ENCODE measurements around the gene RFTN1.

RFTN1 gene

DNA sequence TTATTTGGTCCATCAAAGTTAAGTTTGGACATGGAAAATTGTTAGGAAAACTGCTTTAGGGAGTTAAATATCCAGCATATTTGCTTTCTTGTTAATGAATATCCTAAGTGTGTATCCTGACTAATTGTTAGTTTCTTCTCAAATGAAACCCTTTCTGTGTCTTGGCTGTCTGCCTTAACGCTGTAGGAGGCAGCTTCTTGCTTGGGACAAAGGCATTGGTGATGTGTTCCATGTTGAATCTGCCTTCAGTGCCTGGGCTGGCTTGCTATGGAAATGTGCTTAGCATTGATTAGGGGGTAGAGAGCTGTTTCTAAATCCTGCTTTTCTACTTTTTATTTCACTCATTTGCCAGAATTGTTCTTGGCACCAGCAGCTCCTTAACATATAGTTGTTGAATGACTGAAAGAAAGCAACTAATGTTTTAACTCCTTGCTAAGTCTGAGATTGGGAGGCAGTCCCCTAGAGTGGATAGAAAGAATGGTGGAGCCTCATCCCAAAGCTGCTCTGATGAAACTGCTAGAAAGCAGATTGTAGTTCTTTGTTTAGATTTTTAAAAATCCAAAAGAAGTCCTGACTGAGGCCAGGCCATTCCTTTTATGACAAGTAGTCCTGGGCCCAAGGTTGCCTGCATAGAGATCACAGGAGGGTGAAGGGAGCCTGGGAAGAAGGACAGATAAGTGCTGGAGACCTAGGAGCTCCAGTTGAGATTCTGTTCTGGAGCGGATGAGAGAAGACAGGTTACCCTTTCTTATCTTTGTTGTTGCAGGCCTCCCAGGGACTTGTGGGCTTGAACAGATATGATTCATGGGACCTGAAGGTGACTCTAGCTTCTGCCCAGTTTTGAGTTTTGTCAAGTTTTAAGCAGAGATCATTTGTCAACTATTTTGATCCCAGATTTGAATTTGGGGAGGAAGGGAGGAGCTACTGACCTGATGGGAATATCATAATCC lies 209.2 kb downstream of the RFTN1 start:
- H3K4me3 ChIP-seq (ENCODE audit: low read length): no peak overlapping the region
- no peak for TF ChIP-seq ZNF274 (IDR thresholded peaks at IDR 0.05; ENCODE audit: low read depth, low read length)

DNA sequence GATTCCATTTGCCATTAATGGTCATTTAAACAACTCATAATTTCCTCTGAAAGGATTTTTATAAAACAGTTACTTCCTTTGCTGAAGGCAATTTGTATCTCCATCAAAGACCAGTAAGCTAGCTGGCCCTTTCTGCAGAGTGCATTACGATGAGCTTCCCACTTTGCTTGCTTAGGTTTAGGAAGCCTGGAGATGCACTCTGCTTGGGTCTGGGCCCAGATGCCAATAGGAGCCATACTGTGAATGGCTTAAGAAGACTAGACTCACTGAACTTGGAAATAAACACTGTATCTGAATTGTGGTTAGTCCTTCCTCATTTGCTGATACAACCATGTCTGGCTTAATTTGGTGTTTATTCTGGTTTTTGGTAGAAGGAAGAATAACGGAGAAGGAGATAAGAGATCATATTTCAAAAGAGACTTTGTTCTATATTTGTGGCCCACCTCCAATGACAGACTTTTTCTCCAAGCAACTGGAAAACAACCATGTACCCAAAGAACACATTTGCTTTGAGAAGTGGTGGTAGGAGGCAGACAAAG lies 210.4 kb downstream of the RFTN1 start:
- no peak overlapping the region for H3K4me3 ChIP-seq (ENCODE audit: low read length)
- TF ChIP-seq ZNF274 (IDR thresholded peaks at IDR 0.05; ENCODE audit: low read depth, low read length): no peak

DNA sequence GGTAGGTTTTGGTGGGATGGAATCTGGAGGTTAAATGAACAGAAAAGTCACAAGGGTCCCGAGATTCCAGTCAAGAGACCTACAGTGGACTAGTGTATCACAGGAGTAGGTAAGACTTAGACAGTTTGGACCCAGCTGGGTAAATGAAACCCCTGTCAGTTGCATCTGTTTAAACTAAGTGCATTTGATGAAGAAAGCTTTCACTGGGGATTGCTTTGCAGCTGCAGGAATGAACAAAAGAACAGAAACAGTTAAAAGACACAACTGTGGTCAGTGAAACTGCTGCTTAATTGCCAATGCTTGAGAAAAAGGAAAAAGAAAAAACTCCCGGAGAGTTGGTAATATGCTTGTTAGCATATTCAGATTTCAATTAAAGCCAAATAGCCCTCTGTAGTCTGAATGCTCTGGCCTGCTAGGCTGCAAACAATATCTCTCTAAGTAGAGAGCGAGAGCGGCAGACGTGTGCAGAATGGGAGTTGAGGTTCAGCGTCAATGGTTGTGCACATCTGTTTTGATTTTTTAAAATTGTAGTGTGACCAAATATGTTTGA lies 211.3 kb downstream of the RFTN1 start:
- no peak overlapping the region for H3K4me3 ChIP-seq (ENCODE audit: low read length)
- TF ChIP-seq ZNF274 (IDR thresholded peaks at IDR 0.05; ENCODE audit: low read depth, low read length): no peak

DNA sequence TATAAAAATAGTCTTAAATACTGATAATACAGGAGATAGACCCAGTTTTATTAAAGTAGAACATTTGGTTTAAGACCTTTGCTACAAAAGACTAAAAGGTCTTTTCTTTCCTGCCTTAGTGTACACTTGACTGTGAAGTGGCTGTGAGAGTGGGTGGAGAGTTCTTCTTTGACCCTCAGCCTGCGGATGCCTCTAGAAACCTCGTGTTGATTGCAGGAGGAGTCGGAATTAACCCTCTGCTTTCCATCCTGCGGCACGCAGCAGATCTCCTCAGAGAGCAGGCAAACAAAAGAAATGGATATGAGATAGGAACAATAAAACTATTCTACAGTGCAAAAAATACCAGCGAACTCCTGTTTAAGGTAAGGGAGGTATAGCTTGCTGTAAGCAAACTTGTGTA lies 212.0 kb downstream of the RFTN1 start:
- no peak for TF ChIP-seq ZNF274 (IDR thresholded peaks at IDR 0.05; ENCODE audit: low read depth, low read length)
- H3K4me3 ChIP-seq (ENCODE audit: low read length): no peak overlapping the region

DNA sequence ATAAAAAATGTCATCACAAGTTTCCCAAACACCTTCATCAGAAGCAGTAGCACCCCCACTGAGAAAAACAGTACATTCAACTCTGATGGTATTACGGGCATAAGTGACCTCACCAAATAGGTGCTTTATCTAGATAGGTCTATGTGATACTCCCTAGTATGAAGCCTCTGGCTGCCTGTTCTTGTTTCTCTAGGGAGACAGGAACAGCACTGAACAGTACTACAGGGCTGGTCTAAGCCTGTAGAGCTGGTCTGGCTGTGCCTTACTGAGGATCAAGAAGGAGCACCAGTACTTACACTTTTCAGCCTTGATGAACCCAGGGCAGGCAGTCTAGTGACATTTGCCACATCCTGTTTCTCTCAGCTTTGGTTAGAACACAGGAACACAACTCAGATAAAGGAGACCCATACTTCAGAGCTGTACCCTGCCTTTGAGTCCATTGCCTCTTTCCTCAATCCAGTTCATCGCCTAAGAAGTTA lies 212.6 kb downstream of the RFTN1 start:
- no peak overlapping the region for H3K4me3 ChIP-seq (ENCODE audit: low read length)
- TF ChIP-seq ZNF274 (IDR thresholded peaks at IDR 0.05; ENCODE audit: low read depth, low read length): no peak

DNA sequence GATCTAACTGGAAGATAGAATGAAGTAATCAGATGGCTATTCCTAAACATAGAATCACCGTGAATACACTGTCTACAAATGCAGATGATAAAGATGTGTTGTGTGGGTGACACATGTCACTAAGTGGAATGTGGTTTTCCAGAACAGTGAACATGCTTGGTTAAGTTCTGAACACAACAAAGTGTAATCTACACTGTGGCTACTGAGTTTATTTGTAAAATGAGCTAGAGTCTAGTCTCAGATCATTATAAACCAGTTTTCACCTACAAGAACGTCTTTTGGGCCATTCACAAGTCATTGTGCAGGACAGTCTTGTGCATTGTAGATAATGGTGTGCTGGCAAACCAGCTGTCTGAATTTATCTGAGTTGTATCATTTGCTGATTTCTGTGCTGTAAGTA lies 213.2 kb downstream of the RFTN1 start:
- no peak overlapping the region for H3K4me3 ChIP-seq (ENCODE audit: low read length)
- TF ChIP-seq ZNF274 (IDR thresholded peaks at IDR 0.05; ENCODE audit: low read depth, low read length): no peak

DNA sequence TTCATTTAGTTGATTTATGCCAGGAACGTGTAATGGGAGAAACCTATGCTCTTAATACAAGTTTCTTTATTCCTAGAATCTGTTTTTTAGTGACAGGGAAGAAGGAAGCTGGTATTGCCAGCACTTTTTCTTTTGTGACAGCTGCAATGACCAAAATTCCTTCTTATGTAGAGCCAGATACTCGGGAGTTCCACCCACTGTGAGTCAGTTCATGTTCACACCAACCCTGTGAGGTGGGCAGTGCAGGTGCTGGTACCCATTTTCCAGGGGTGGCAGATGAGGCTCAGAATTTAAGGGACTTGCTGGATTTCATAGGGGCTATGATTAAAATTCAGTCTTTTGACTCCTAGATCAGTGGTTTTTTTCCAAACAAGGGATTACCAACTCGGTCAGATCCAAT lies 213.8 kb downstream of the RFTN1 start:
- no peak overlapping the region for H3K4me3 ChIP-seq (ENCODE audit: low read length)
- TF ChIP-seq ZNF274 (IDR thresholded peaks at IDR 0.05; ENCODE audit: low read depth, low read length): no peak

DNA sequence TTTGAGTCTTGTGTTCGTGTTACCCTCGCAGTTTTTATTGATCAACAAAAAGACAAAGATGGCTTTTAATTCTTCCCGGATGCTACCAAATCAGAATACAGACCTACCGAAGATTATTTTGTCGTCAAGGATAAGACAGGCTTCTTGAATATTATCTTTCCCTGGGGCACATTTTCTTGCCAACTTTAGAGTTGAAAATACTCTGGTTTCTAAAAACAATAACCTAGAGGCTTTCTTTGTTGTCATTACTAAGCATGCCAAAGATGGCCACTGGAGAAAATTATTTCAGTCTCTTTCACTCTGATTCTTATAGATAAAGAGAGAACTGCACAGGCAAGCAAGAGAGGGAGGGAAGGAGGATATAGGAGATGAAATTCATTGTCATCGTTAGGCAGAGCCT lies 214.6 kb downstream of the RFTN1 start:
- no peak for TF ChIP-seq ZNF274 (IDR thresholded peaks at IDR 0.05; ENCODE audit: low read depth, low read length)
- H3K4me3 ChIP-seq (ENCODE audit: low read length): no peak overlapping the region

DNA sequence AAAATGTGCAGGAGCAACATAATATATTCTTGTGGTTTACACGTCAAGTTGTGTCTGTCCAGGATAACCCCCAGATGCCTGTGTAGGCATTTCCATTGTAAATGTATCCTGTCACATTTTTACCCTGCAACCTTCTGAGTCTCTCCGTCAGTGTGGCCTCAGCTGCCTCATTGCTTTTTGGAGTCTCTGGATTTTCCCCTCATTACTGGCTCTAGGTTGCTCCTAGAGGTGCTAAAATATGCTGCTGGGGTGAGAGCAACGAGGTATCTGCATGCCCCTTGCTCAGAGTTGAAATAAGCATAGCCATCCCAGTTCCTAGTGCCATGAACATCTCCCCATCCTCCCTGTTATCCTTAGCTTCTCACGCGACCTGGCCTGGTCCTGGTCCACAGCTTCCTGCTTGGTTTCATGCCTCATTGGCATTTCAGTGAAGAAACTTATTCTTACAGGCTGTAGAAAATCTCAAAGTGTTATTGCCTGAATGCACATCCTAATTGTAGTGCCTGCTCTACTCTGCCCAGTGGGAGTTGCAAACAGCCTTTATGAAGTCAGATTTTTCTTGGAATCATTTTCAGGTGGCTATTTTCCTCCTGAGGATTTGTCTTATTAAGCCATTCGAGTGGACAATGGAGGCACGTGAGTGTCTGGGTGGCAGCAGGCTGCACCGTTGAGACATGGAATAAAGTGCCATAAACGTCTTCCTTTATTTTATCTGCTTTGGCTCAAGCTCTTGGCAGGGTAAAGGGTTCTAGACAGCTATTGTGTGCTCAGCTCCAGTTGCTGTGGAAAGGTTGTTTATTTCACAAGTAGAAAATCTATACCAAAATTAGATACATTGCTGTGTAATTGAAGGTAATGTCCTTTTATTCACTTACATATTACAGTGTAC lies 215.3 kb downstream of the RFTN1 start:
- H3K4me3 ChIP-seq (ENCODE audit: low read length): no peak overlapping the region
- no peak for TF ChIP-seq ZNF274 (IDR thresholded peaks at IDR 0.05; ENCODE audit: low read depth, low read length)

DNA sequence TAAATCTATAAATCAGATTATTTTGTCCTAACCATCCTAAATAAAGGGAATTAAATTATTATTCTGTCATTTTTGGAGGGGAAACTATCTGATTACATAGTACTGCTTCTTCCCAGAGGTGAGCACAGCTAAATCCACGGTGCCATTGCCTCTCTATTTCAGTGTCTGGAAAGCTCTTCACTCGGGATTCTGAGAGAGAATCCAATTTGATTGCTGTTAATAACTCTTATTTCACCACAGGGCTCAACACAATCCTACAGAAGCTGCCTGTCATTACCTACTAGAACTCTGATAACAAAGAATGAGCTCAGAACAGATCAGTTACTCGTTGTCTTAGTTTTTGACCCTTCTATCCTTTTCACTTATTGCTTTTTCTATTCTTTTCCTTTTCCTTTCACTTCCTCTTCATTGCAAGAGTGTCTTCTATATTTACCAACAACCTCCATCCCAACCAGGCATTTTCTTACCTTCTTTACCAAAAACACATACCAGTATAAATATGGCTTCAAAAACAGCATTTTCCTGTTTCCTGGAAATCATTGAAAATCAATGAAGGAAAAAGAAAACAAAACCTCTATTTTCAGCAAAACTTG lies 218.1 kb downstream of the RFTN1 start:
- TF ChIP-seq ZNF274 (IDR thresholded peaks at IDR 0.05; ENCODE audit: low read depth, low read length): no peak
- no peak overlapping the region for H3K4me3 ChIP-seq (ENCODE audit: low read length)

DNA sequence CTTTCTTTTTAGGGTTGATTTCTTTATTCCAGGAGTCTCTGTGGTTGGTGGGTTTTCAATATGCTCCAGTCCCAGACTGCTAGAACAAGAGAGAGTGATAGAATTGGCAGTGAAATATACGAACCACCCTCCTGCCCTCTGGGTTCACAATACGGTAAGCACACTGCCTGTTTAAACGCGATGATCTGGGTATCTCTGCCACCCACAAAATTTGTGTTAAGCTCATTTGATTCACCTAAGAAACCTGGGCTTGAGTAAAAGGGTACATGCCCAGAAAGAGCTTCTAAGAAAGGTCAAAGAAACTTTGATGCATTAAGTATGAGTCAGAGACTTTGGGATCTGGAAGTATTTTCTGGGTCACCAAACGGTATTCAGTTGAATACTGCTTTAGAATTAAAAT lies 218.7 kb downstream of the RFTN1 start:
- no peak overlapping the region for H3K4me3 ChIP-seq (ENCODE audit: low read length)
- no peak for TF ChIP-seq ZNF274 (IDR thresholded peaks at IDR 0.05; ENCODE audit: low read depth, low read length)

DNA sequence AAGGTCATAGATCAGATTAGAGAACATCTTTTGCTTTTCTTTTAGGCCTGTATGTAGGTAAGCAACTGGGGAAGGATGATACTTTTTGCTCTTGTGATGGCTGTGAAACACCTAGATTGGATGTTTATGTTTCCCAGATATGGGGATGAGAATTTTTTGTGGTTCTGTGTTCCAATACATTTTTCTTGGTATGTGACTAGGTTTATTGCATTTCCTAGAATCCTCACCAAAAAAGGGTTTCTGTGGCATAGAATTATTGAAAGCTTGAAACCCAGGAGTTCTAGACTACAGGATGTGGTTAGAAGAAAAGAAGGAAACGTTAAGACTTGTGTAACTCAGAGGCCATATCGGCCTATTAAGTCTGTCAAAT lies 222.7 kb downstream of the RFTN1 start:
- no peak for TF ChIP-seq ZNF274 (IDR thresholded peaks at IDR 0.05; ENCODE audit: low read depth, low read length)
- no peak overlapping the region for H3K4me3 ChIP-seq (ENCODE audit: low read length)

DNA sequence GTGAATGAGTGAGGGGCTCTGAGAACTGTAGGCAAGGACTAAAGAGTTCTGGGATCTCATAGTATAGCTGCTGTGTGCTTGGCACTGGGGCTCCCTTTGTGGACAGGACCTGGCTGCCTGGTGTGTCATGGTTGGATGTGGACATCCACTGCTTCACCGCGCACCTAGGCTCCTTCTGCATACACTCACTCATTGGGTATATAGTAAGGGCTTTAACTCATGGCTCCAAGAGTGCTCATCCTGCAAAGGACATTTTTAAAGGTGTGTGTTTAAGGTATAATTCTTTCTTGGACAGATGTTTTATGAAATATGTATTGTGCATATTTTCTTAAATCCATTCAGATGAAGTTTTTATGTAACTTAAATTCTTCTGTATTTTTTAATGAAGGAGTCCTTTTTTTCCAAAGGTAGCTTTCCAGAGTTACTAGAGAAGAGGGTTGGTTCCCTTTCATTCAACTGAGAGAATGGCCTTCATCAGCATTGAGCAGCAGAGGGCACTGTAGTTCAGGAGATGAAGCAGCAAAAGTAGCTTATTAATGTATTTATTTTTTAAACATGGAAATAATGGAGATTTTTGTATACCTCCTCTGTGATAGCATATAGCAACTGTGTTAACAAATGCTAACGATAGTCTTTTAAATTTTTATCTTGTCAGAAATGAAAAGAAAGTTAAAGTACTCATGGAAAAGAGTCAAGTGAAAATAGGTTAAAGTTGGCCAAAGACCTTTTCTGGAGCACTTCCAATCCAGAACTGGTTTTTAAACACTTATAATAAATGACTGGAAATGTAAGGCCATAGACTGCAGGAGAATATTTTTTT lies 223.3 kb downstream of the RFTN1 start:
- no peak overlapping the region for H3K4me3 ChIP-seq (ENCODE audit: low read length)
- no peak for TF ChIP-seq ZNF274 (IDR thresholded peaks at IDR 0.05; ENCODE audit: low read depth, low read length)

Measured in GM08714 (cell line).